GM21423 (cell line): ENCODE results near the gene PROCR.
"Not testable (repeated sequence)": the region's sequence is repeated elsewhere in the genome, so short reads cannot be mapped to it uniquely, and the experiment has no call there.

ENCODE experiments used
- ATAC-seq: cut with Tn5 transposase; IDR thresholded peaks from one replicate; pipeline ENCODE4 v1.9.1; 2021; ENCODE audit warnings: mild to moderate bottlenecking, moderate library complexity; ENCODE audit not compliant: unreplicated experiment

PROCR gene

GRCh38 chr20:35171753-35172433 is at the start of gene PROCR:
PROCR (plus strand) TSS chr20:35172072; CDS start chr20:35172155, 83 bp downstream.
- no peak for ATAC-seq

DNA sequence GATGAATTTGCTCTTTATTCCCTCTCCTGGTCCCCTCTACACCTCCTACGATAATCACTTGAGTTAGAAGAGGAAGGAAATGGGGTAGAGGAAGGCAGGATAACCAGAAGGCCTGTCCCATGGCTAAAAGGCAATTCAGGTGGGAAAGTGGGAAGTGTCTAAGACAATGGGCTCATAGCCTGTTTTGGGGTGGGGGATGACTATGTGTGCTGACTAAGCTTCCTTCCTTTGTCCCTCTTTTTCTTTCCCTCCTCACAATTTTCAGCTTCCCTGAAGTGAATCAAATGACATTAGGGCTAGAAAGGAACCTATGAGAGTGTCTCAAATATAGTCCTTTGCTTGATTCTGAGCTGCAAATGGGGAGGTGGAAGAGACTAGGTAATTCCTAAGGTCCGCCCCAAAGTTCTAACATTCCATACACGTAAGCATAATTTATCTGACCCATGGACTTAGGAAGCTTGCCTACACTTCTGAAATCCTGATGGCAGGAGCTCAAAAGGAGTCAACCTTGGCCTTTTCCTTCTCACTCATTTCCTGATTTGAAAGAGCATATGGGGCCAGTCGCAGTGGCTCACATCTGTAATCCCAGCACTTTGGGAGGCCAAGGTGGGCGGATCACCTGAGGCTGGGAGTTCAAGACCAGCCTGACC is 49.0 kb upstream of the PROCR start:
- ATAC-seq = no peak

DNA sequence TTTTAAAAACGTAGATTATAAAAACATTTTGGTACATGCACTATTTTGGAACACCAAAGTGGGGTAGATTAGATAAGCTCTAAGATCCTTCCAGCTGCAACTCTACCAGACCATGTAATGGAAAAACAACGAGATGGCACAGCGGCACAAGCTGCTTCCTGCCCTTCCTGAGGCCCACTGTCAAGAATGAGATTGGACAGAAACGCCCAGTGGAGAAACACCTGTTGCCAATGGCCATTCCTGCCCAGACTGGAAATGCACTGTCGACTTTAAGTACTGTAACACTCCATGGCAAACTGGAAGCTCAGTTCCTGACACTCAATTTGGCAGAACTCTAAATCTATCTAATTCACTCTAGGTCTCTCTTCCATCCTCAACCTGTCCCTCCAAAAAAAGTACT is 46.1 kb upstream of the PROCR start:
- ATAC-seq = no peak

DNA sequence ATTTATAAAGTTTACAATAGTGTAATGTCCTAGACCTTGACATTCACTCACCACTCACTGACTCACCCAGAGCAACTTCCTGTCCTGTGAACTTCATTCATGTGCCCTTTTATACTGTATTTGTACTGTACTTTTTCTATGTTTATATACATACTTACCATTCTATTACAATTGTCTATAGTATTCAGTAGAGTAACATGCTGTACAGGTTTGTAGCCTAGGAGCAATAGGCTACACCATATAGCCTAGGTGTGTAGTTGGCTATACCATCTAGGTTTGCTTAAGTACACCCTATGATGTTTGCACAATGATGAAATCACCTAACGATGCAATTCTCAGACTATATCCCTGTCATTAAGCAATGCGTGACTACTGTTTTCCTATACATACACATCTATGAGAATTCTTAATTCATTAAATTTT is 42.2 kb upstream of the PROCR start:
- no peak for ATAC-seq

DNA sequence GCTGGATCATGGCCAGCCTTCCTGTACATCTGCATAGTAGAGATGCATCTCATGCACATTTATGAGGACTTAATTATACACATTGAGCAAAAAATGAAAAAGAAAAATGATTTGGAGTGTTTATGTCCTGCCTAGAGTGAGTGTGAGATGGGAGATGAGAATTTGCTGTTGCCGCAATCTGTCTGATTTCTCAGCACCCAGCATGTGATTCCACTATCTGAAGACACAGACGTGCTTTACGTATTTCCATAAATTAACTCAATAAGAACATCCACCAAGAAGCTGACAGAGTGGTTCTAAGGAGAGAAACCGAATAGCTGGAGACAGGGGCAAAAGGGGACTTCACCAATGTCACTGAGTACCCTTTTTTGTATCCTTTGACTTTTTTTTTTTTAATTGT is 39.9 kb upstream of the PROCR start:
- ATAC-seq = no peak

GRCh38 chr20:35133031-35133430 is 38.8 kb upstream of the PROCR start:
- no peak for ATAC-seq

- no peak for ATAC-seq
Measured at GRCh38 chr20:35133735-35134134, 38.1 kb upstream of the PROCR start.

DNA sequence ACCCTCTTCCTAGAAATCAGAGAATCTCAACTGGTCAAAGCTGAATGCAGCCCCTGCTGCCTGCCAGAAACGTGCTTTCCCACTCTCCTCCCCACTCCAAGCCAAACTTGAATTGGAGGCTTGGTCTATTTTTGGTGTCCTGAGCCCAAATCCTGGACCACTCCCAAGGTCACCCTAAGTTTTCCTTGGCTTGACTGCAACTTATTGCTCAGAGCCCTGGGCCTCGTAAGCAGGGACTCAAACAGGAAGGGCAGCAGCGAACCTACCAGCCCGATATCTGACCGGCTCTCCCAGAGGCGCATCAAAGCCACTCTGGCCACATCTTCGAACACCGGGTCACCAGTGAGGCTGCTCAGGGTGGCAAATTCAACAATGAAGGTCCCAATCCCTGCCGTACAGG is 37.4 kb upstream of the PROCR start:
- no peak for ATAC-seq

- ATAC-seq = no peak
Measured at GRCh38 chr20:35134880-35135279, 37.0 kb upstream of the PROCR start.

DNA sequence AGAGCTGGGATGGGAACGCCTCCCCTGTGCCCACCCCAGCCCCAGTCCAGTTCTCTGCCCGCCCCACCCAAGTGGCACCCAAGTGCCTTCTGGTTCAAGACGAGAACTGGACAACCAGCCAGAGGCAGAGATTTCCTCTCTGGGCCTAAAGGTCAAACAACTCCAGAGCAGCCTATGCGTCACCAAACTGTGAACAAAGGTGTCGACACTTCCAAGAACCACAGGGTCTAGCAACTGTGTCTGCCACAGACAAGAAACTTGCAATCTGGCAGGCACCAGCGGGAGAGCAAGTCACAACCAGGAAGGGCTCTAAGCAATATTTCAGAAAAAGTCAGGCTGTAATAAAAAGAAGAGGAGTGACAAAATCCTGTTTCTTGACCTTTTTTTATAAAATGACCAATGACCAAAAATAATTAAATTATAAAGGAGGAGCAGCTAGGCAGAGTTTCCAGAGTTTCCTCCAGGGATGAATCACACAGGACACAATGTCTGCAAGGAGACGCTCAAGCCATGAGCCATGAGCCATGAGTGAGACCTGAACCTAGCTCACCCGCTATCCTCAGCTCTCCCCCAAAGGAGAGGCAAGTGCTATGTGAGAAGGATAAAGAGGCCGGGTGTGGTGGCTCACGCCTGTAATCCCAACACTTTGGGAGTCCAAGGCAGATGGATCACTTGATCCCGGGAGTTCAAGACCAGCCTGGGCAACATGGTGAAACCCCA is 35.8 kb upstream of the PROCR start:
- ATAC-seq = no peak

- no peak for ATAC-seq
Measured at GRCh38 chr20:35144694-35145093, 27.2 kb upstream of the PROCR start.

DNA sequence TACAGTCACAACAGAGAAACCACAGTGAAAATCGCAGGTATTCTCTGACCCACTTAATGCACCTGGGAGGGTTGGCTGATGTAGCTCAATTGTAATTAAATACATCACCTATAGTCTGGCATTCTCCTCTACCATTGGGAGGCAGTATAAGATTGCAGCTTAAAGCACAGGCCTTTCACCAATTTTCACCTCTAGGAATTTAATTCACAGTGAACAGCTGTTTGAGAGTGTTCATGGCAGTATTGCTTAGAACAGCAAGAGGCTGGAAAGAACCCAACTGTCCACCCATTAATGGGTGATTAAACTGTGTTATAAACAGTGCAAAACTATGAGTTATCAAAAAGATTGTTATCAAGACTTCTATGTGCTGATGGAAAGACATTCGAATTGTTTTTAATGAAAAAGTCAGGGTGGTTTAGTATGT is 26.7 kb upstream of the PROCR start:
- ATAC-seq = no peak

DNA sequence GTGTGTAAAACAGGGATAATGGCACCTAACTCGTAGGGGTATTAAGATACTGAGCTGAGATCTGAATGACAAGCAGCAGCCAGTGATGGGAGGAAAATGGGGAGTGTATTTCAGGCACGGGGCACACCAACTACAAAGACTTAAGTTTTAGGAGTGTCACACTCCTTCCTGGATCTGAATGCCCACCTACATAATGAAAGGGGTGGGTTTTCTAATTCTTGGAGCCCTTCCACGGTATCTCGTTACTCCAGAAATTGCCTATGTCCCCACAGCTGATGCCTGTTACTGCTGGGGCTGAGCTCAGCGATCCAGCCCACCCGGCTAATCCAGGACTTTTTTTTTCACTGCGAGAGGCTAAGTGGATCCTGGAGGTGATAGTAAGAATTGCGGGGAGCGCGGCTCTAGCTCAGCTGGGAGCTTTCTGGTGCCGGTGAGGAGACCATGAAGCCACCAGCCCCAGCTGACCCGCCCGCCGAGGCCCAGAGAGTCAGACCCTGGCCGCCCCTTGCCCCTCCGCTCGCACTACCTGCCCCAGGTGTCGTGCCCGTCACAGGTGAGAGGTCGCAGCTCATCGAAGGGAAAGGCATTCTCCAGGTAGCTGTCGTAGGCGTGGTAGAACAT is 25.5 kb upstream of the PROCR start:
- ATAC-seq = peak; percentile 3

DNA sequence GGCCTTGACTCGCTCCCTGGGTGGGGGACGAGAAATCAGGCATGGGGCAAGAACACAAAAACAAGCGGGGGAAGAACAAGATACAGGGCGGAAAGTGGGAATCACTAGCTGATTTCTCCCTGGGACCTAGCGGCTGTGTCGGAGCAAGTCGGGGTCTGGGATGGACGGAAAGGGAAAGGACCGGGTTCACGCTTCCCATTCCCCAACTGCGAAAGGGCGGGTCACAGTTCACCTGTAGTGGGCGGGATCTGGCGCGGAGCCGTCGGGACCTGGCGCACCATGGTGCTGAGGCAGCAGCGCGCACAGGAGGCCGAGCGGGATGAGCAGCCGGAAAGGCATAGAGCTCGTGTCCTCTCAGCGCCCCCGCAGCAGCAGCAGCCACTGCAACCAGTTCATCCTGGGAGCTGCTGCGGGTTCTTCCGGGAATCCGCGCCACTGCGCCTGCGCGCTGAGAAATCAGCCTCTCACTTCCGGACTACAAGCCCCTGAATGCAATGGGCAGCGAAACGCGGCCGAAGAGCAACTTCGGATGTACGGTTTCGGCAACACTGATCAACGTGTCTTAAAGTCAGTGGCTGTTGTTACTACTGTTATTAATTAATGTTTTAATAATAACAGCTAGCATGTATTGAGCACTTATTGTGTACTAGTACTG is 24.8 kb upstream of the PROCR start, which contains the start of gene EDEM2:
TSS of gene EDEM2 (minus strand) at position 417 of the 655 bp plus-strand sequence. CDS start at position 339, 78 bp downstream.
- ATAC-seq = peak; percentile 78

DNA sequence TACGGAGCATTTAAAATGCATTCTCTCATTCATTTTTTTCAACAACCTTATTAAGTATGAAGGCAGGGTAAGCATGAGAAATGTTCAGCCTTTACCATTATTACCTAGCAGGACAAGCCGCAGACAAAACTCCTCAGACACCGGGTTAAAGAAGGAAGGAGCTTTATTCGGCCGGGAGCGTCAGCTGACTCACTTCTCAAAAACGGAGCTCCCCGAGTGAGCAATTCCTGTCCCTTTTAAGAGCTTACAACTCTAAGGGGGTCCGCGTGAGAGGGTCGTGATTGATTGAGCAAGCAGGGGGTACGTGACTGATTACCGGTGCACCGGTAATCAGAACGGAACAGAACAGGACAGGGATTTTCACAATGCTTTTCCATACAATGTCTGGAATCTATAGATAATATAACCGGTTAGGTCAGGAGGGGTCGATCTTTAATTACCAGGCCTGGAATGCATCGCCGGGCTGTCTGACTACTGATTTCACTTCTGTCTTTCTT is 24.2 kb upstream of the PROCR start:
- ATAC-seq = not testable (repeated sequence)

- ATAC-seq = no peak
Measured at GRCh38 chr20:35150846-35151579, 20.9 kb upstream of the PROCR start.

DNA sequence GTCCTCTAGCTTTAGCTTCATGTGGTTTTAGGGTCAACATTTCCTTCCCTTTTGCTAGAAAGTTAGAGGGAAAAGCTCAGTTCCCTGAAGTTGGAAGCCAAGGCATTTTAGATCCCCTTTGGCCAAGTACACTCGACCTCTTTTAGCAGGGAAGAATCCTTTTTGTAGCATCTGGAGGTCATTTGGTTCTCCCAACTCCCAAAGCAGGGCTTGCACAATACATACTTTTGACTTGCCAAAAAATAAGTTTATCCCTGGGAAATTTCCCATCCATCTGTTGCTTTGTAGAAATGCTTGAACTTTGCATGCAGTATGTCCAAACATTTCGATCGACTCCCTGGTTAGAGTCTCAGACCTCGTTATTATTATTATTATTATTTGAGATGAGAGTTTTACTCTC is 20.1 kb upstream of the PROCR start:
- ATAC-seq = no peak

DNA sequence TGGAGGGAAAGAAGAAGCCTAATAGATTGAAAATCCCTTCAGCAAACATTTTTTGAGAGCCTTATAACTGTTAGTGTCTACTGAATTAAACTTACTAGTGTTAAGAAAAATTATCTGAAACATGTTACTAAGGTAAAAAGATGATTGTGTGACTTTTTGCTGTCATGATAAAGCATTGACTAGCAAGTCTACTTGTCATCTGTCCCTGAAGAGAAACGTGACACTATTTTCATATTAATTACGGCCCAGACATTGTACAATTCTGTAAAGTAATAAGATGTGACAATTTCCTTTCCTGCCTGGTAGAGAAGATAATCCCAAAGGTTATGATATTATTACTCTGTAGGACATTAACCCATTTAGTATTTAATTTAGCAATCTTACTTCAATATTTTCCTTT is 15.9 kb upstream of the PROCR start:
- ATAC-seq = no peak

DNA sequence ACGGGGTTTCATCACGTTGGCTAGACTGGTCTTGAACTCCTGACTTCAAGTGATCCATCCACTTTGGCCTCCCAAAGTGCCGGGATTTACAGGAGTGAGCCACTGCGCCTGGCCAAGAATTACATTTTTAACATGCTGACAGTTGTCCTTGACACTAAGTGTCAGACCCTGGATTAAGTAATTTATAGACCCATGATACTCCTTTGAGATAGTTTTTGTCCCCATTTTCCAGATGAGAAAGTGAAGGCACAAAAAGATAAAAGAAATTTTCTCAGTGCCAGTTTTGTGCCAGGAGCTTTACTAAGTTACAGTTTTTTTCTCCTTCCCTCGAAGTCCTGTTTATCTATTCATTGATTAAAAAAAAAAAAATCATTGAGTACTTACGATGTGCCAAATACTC is 14.9 kb upstream of the PROCR start:
- no peak for ATAC-seq

DNA sequence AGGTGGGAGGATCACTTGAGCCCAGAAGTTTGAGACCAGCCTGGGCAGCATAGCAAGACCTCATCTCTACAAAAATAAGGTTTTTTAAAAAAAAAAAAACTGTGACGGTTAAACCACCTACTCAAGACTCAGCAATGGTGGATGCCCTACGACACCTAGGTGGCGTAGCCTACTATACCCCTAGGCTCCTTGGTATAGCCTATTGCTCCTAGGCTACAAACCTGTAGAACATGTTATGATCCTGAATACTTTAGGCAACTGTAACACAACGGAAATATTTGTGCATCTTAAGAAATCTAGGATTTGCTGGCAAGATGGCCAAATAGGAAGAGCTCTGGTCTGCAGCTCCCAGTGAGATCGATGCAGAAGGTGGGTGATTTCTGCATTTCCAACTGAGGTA is 11.5 kb upstream of the PROCR start:
- not testable (repeated sequence) for ATAC-seq
